ENCODE data around the gene ABHD16A.
A peak's percentile ranks its signal among the peaks of the same experiment; 100 is the strongest.

The ABHD16A gene

DNA sequence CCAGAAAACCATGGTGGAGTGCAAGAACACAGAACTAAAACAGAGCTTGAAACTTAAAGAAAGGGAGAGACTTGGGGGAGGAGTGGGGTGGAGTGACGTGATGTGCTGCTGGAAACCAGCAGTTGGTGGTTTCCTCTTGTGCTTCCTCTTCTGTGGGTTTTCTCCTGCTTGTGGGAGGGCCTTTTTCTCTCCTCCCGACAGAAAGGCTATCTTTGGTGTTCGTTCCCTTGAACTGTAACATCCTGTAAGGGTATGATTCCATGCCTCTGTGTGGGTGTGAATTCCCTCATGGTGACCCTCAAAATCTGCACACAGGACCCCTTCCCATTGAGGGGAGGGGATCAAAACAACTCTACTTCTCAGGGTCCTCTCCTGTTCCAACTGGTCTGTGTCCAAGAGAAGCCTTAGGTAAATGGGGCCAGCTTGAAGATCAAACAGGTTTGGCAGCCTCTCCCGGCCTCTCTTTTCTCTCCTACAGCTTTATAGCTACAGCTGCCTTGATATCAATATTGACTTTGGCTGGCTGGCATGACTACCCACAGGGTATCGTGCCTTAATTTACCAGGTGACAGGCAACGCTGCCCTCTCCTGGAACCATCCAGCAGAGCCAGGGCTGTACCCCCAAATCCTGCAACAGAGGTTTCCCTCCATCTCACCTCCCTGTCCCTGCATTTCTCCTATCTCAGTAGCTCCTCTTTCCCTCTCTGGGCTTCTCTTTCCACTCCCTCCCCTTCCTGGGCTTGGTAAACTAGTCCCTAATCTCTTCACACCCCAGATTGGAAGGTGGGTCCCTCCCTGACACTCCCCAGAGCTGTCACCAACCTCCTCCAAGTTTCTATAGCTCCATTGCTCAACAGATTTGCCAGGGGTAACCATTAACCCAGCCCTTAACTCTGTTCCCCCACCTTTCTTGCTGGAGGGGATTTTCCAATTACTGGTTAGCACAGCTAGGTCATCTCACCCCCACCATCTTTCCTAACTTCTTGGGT is 35.2 kb upstream of the ABHD16A start:
- FAIRE-seq (peak; percentile 38), DNase-seq (ENCODE audit: insufficient read length) (peak; percentile 61)
- TF ChIP-seq POLR2A (IDR thresholded peaks at IDR 0.05; ENCODE audit: low read depth, low read length) (peak; percentile 67), TAF1 (IDR thresholded peaks at IDR 0.05; ENCODE audit: borderline replicate concordance, low read depth, low read length) (peak; percentile 61; the same call in 1 of the 2 replicates), POLR2AphosphoS5 (IDR thresholded peaks at IDR 0.05; ENCODE audit: low read depth, low read length) (peak; percentile 82; the same call in 1 of the 2 replicates)

DNA sequence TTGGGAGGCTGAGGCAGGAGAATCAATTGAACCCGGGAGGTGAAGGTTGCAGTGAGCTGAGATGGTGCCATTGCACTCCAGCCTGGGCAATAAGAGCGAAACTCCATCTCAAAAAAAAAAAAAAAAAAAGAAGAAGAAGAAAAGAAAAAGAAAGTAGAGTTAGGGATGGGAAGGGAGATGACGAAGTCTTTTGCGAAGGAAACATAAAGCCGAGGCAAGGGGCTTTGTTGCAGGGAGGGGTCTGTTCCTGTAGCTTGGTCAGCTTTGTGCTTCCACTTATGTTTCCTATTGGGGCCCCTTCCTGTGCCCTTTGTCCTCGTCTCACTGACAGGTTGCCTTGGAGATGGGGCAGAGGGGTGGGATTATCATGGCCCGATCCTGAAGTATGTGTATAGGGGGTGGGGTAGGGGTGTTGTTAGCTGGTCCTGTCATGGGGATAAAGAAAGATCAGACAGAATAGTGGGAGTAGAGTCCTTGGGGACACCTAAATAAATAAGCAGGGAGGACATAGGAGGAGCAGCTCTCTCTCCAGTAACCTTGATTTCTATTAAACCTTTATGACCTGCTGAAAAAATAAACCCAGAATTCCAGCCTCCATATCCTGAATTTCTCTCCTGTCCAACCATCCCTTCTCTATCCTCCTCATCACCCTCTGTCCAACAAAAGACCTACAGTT is 34.3 kb upstream of the ABHD16A start:
- FAIRE-seq (no peak), DNase-seq (ENCODE audit: insufficient read length) (no peak)
- TF ChIP-seq POLR2AphosphoS5 (IDR thresholded peaks at IDR 0.05; ENCODE audit: low read depth, low read length) (no peak; the same call in 1 of the 2 replicates), POLR2A (IDR thresholded peaks at IDR 0.05; ENCODE audit: low read depth, low read length) (no peak), TAF1 (IDR thresholded peaks at IDR 0.05; ENCODE audit: borderline replicate concordance, low read depth, low read length) (no peak)

DNA sequence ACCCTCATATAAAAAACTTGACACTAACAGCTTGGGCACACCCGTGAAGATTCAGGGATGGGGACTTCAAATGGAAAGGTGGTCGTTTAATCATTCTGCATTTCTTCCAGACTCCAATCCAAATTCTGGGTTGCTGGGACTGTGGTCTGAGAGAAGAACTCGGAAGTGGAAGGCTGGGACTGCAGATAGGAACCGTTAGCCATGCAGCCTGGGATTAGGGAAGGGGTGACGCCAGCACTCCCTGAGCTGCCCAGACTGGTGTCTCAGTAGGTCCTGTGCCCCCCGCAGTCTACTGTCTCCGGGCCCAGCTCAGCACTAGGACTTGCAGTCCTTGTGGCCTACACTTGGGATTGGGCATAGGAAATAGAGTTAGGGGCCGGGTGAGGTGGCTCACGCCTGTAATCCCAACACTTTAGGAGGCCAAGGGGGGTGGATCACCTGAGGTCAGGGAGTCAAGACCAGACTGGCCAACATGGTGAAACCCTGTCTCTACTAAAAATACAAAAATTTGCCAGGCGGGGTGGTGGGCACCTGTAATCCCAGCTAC is 33.7 kb upstream of the ABHD16A start:
- DNase-seq (ENCODE audit: insufficient read length) (no peak), FAIRE-seq (no peak)
- TF ChIP-seq POLR2AphosphoS5 (IDR thresholded peaks at IDR 0.05; ENCODE audit: low read depth, low read length) (no peak; the same call in 1 of the 2 replicates), TAF1 (IDR thresholded peaks at IDR 0.05; ENCODE audit: borderline replicate concordance, low read depth, low read length) (no peak), POLR2A (IDR thresholded peaks at IDR 0.05; ENCODE audit: low read depth, low read length) (no peak)

DNA sequence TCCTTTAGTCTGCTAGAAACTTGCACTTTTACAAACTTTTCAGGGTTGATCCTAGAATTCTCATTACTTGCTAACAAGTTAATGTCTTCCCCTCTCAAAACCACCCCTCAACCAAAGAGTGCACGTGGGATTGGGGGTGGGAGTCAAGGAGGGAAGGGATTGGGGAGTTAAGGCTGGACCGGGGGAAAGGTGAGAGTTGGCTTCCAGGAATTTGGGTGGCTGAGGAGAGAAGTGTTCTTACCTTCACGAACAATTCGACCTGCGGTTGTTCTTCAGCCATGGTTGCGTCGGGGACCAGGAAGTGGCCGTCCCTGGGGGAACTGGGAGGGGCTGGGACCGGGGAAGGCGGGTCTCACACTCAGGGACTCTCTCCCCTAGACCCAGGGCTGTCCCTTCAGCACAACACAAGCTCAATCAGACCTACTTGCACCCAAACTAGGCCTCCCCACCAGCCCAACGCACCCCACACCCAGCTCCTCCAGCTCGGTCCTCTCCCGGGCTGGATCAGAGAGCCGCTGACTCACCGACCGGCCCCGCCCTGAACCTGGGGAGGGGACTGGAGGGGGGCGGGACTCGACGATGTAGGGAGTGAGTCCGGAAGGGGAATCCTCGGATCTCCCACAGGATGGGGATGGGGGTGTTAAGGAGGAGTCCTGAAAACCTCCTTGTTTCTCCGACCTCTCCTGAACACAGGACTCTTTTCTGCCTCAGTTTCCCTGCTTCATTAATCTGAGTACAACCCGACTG is 33.1 kb upstream of the ABHD16A start, which contains the start of gene CLIC1:
Gene CLIC1 (minus strand): TSS at position 510 of the 747 bp plus-strand sequence. CDS start 230 bp downstream, at position 280.
- DNase-seq (ENCODE audit: insufficient read length) (peak; percentile 81), FAIRE-seq (peak; percentile 73)
- TF ChIP-seq POLR2A (IDR thresholded peaks at IDR 0.05; ENCODE audit: low read depth, low read length) (peak; percentile 91), TAF1 (IDR thresholded peaks at IDR 0.05; ENCODE audit: borderline replicate concordance, low read depth, low read length) (peak; percentile 54; the same call in 1 of the 2 replicates), POLR2AphosphoS5 (IDR thresholded peaks at IDR 0.05; ENCODE audit: low read depth, low read length) (peak; percentile 62)

DNA sequence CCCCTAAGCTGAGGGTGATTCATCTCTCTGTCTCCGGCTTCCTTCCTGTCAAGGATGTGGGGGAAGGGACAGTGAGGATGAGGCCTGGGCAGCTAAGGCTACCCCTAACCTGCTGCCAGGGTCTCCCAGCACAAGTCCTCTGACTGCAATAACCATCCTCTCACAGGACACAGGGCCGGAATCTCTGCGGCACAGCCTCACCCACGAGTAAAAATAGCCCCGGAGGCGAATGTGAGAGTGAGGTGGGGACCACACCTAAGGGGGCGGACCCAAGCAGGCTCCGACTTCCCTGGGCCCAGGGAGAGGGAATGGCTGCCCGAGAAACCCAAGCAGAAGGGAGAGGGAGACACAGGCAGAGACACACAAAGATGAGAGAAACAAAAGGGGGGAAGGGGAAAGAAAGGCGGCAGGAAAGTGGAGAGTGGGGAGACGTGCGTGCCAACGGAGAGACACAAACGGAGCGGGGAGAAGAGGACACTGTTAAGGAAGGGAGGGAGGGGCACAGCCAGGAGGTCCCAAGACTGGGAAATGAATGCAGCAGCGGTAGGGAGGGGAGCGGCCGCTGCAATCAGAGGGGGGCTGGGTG is 31.8 kb upstream of the ABHD16A start:
- FAIRE-seq (no peak), DNase-seq (ENCODE audit: insufficient read length) (no peak)
- TF ChIP-seq POLR2AphosphoS5 (IDR thresholded peaks at IDR 0.05; ENCODE audit: low read depth, low read length) (no peak), POLR2A (IDR thresholded peaks at IDR 0.05; ENCODE audit: low read depth, low read length) (0 out of 2 replicates have a peak, but pooled peaks have one; percentile 30), TAF1 (IDR thresholded peaks at IDR 0.05; ENCODE audit: borderline replicate concordance, low read depth, low read length) (no peak)

DNA sequence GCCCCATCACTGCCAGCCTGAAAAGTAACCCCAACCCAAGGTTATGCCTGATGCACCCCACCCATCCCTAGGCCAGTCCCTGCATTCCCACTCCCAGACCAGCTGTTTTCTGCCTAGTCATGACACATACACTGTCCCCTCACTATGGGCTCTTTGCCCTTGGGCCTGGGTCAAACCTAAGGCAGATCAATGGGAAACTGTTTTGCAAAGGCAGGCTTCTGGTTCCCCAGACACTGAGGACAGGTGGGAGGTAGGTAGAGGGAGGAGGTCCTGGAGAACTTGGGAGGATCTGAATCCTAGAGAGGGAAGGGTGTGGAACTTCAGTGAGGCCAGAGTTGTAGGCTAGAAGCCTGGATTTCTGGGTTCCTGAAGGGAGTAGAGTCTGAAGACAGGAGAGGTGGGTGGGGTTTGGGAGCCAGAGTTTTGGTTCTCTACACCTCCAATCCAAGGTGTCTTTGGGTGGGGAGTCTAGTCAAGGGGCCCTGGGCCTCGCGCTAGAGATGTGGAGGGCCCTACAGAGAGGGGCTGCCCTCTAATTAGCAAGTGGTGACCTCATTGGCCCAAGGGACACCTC is 31.2 kb upstream of the ABHD16A start:
- peak; percentile 62 for DNase-seq (ENCODE audit: insufficient read length)
- peak; percentile 80 for FAIRE-seq
- TF ChIP-seq TAF1 (IDR thresholded peaks at IDR 0.05; ENCODE audit: borderline replicate concordance, low read depth, low read length) (no peak), POLR2A (IDR thresholded peaks at IDR 0.05; ENCODE audit: low read depth, low read length) (no peak), POLR2AphosphoS5 (IDR thresholded peaks at IDR 0.05; ENCODE audit: low read depth, low read length) (no peak)

DNA sequence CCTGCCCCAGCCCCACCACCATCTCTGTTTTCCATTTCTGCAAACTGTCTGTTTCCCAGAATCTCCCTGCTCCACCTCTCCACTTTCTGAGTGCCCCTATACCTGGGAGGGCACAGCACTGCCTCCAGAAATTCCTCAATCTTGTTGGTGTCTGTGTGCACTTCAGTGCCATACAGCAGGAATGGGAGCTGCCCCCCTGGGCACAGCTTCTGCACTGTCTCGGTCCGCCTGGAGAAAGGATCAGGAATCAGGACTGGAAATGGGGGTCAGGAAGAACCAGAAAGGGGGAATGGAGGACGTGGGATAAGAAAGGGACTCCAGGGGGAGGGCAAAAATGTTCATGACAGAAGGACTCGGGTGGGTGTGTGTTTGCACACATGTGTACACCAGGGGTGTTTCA is 30.6 kb upstream of the ABHD16A start:
- DNase-seq (ENCODE audit: insufficient read length) (no peak), FAIRE-seq (no peak)
- no peak for TF ChIP-seq POLR2A (IDR thresholded peaks at IDR 0.05; ENCODE audit: low read depth, low read length)
- TF ChIP-seq POLR2AphosphoS5 (IDR thresholded peaks at IDR 0.05; ENCODE audit: low read depth, low read length) = no peak
- TF ChIP-seq TAF1 (IDR thresholded peaks at IDR 0.05; ENCODE audit: borderline replicate concordance, low read depth, low read length) = no peak

DNA sequence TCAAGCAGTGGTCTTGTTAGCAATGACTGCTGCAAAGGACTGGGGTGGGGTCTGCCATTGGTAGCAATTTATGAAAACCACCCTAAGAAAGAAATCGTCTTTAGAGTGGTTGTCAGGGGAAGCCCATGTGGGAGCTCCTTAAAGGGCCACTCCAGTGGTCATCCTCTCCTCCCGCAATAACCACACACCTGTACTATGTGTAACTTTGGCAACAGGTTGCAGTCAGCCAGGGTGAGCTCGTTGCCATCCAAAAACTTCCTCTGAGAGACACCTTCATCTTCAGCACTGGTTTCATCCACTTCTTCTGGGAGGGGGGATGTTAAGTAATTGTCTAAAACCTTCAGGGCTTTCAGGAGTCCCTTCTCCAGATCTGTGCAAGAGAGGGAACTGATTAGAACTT is 28.9 kb upstream of the ABHD16A start:
- no peak for TF ChIP-seq TAF1 (IDR thresholded peaks at IDR 0.05; ENCODE audit: borderline replicate concordance, low read depth, low read length)
- no peak for TF ChIP-seq POLR2A (IDR thresholded peaks at IDR 0.05; ENCODE audit: low read depth, low read length)
- TF ChIP-seq POLR2AphosphoS5 (IDR thresholded peaks at IDR 0.05; ENCODE audit: low read depth, low read length) = no peak
- FAIRE-seq (no peak), DNase-seq (ENCODE audit: insufficient read length) (no peak)

DNA sequence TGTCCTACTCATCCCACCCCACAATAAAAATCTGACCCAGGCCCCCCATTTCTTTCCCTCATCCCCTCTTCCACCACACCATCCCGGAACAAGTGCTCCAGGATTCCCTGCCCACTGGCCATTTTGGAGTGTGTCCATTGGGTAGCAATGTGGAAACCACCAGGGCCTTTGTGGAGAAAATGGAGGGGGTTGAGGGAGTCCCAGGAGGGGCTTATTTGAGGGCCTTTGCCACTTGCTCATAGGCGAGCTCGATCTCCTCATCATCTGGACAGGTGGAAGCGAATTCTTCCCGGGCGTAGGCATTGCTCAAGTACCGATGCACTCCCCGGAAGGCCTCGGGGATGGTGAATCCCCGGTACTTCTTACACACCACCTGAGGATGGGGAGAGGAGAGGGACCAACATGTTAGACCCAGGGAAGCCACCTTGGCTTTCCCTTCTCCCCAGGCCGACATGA is 27.5 kb upstream of the ABHD16A start:
- TF ChIP-seq POLR2A (IDR thresholded peaks at IDR 0.05; ENCODE audit: low read depth, low read length) = no peak
- TF ChIP-seq POLR2AphosphoS5 (IDR thresholded peaks at IDR 0.05; ENCODE audit: low read depth, low read length) = no peak
- TF ChIP-seq TAF1 (IDR thresholded peaks at IDR 0.05; ENCODE audit: borderline replicate concordance, low read depth, low read length) = no peak
- DNase-seq (ENCODE audit: insufficient read length) (no peak), FAIRE-seq (no peak)

All from GM12892 (cell line).